Neural progenitor cell (in vitro differentiated cells): ENCODE data around the gene FADS6.

Experiments
- EZH2 ChIP-seq: fragments of 200-600 bp; sonication (generic); IDR thresholded peaks from 2 replicates; pipeline ENCODE4 v1.6.1; 2017; ENCODE audit warnings: antibody characterized with exemption, mild to moderate bottlenecking, moderate library complexity
- TF ChIP-seq, protein P1 (sequence below): fragments of 200-600 bp; sonication (generic); IDR thresholded peaks from 2 replicates; pipeline ENCODE4 v1.5.1; 2017; ENCODE audit warnings: antibody characterized with exemption, mild to moderate bottlenecking

DNA sequence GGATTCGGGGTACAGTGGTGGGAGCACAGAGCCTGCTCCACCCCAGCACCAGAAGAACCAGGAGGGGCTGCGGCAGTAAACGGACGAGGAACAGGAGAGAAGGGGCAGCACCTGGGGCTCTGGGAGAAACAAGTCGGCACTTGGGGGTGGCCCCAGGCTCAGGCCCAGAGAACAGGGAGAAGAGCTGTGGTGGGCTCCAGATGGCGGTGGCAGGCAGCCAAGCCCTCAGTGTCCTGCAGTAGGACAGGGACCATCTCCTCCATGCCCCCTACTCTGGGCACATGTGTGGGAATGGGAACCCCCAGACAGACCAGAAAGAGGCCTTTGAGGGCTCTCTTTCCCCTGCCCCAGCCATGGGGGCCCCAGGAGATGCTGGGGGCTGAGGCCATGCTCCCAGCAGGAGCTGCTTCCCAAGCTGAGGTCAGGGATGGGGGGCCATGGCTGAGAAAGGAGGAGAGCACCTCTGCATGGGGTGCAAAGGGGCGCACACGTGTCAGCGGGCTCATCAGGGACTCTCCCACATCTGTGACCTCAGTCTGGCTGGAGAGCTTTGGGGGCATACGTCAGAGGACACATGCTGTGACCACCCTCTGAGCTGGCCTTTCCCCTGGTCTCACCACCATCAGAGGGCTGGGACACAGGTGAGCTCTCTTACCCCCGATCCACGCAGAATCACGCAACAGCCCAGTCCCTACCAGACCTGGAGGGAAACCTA lies 22.9 kb upstream of the FADS6 start:
- TF ChIP-seq, protein P1, sequence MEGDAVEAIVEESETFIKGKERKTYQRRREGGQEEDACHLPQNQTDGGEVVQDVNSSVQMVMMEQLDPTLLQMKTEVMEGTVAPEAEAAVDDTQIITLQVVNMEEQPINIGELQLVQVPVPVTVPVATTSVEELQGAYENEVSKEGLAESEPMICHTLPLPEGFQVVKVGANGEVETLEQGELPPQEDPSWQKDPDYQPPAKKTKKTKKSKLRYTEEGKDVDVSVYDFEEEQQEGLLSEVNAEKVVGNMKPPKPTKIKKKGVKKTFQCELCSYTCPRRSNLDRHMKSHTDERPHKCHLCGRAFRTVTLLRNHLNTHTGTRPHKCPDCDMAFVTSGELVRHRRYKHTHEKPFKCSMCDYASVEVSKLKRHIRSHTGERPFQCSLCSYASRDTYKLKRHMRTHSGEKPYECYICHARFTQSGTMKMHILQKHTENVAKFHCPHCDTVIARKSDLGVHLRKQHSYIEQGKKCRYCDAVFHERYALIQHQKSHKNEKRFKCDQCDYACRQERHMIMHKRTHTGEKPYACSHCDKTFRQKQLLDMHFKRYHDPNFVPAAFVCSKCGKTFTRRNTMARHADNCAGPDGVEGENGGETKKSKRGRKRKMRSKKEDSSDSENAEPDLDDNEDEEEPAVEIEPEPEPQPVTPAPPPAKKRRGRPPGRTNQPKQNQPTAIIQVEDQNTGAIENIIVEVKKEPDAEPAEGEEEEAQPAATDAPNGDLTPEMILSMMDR = no peak
- TF ChIP-seq EZH2 = no peak
